Stimulated activated CD4-positive, alpha-beta T cell treated with anti-CD3 and anti-CD28 coated beads, Interleukin-2, amount 100 ng/mL, for 24 hours (primary cell): ENCODE data around the gene ARX.

ENCODE experiments used
- DNase-seq, 2 donors: peaks; one replicate each; pipeline ENCODE4 v3.0.0-alpha.2; 2020

The ARX gene

GRCh38 chrX:24996096-24996709 is 19.6 kb downstream of the ARX start:
- DNase-seq, result no peak

GRCh38 chrX:24993879-24994278 is 21.9 kb downstream of the ARX start:
- no peak for DNase-seq

GRCh38 chrX:24990535-24990934 is 25.2 kb downstream of the ARX start:
- DNase-seq, result no peak

GRCh38 chrX:24988314-24988713 is 27.5 kb downstream of the ARX start:
- DNase-seq, result no peak

GRCh38 chrX:24987731-24988130 is 28.0 kb downstream of the ARX start:
- DNase-seq, result no peak

GRCh38 chrX:24985120-24985519 is 30.6 kb downstream of the ARX start:
- DNase-seq, result no peak

- DNase-seq, result no peak
Observed at GRCh38 chrX:24983931-24984330, 31.8 kb downstream of the ARX start.

- no peak for DNase-seq
Observed at GRCh38 chrX:24982306-24982965, 33.3 kb downstream of the ARX start.

GRCh38 chrX:24981030-24981429 is 34.7 kb downstream of the ARX start:
- no peak for DNase-seq

GRCh38 chrX:24979081-24979480 is 36.7 kb downstream of the ARX start:
- no peak for DNase-seq

- no peak for DNase-seq
Observed at GRCh38 chrX:24969812-24970211, 46.0 kb downstream of the ARX start.

GRCh38 chrX:24965372-24965771 is 50.4 kb downstream of the ARX start:
- no peak for DNase-seq

- DNase-seq, result no peak
Observed at GRCh38 chrX:24963823-24964222, 51.9 kb downstream of the ARX start.

GRCh38 chrX:24961809-24962208 is 54.0 kb downstream of the ARX start:
- no peak for DNase-seq

GRCh38 chrX:24956828-24957227 is 58.9 kb downstream of the ARX start:
- DNase-seq, result no peak

- DNase-seq, result no peak
Observed at GRCh38 chrX:24955372-24955930, 60.3 kb downstream of the ARX start.

- no peak for DNase-seq
Observed at GRCh38 chrX:24954732-24955131, 61.0 kb downstream of the ARX start.
